Activated CD4-positive, alpha-beta T cell treated with anti-CD3 and anti-CD28 coated beads, Interleukin-2, amount 10 ng/mL, durations not matched to agents 7 days and 5 days (primary cell): ENCODE data around the gene SYT2. TPM values are rescaled to one million over a fixed set of nuclear protein-coding genes. Genes with fewer than 3 reads are reported as not detected.
A peak's percentile ranks its signal among the peaks of the same experiment; 100 is the strongest.

ENCODE experiments used
- CTCF ChIA-PET: fragments of 350-600 bp; sonication (Branson Sonifier 250); formaldehyde crosslinking; loops from one replicate; lab custom pipeline; 2021; ENCODE audit warnings: antibody characterized with exemption; lab: Charles Lee
- POLR2A ChIA-PET: fragments of 350-600 bp; sonication (Branson Sonifier 250); formaldehyde crosslinking; loops from one replicate; lab custom pipeline; 2021; ENCODE audit warnings: antibody characterized with exemption; lab: Charles Lee
- DNase-seq: peaks from one replicate; pipeline ENCODE4 v3.0.0-alpha.2; 2020
- H3K27ac Mint-ChIP-seq: one replicate; pipeline ENCODE4 v1.8.0; 2021; ENCODE audit warnings: mild to moderate bottlenecking, moderate library complexity, mixed read lengths
- H3K27me3 Mint-ChIP-seq: one replicate; pipeline ENCODE4 v1.8.0; 2021; ENCODE audit warnings: mixed read lengths
- H3K36me3 Mint-ChIP-seq: one replicate; pipeline ENCODE4 v1.8.0; 2021; ENCODE audit warnings: low read depth, mixed read lengths
- H3K4me1 Mint-ChIP-seq: one replicate; pipeline ENCODE4 v1.8.0; 2021; ENCODE audit warnings: mixed read lengths
- H3K4me3 Mint-ChIP-seq: one replicate; pipeline ENCODE4 v1.8.0; 2021; ENCODE audit warnings: mild to moderate bottlenecking, moderate library complexity, mixed read lengths
- H3K9me3 Mint-ChIP-seq: one replicate; pipeline ENCODE4 v1.8.0; 2021; ENCODE audit warnings: mixed read lengths
- total RNA-seq, 2 experiments: library from RNA; stranded (reverse); gene quantifications; one replicate each; pipeline ENCODE4 v1.2.3, GENCODE V29; 2021

The SYT2 gene
- total RNA-seq, 2 experiments from 2014 or later = not detected

DNA sequence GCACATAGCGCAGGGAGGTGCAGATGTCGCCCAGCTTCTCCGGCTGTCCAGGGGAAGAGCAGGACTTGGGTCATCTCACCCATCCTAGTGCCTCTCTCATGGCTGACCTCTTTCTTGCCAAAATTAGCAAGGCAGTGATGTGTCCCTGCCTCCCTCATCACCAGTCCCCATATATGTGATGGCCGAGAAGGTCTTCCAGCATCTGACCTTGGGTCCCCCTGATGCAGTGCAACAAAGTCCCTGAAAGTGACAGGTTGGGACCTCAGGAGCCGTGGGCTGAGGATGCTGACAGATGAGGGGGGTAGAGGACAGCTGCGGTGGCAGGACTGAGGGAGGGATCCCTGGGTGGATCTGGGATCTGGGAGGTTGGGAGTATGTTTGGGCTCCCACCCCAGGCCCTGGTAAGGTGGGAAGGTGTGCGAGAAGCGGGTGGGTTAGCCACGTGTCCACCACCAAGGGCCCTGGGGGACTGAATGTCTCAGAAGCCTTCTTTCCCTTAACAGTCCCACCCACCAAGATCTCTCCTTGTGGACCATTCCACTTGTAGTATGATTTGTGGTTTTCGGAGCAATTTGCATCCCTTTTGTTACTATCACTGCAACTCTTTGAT lies 109.7 kb downstream of the SYT2 start:
- H3K36me3 Mint-ChIP-seq = no peaks in the 10 kb centered on the region
- no peak overlapping the region for H3K4me3 Mint-ChIP-seq
- CTCF ChIA-PET = interaction anchor here (1.3 kb wide), 1 partner anchor 35 kb away, joined by 3 read pairs; no protein-coding TSS in a partner anchor
- H3K27ac Mint-ChIP-seq = no peak overlapping the region
- H3K27me3 Mint-ChIP-seq = no peaks in the 10 kb centered on the region
- H3K9me3 Mint-ChIP-seq = no peaks in the 10 kb centered on the region
- POLR2A ChIA-PET = no interaction called here
- peaks cover 1% of the 10 kb centered on the region for H3K4me1 Mint-ChIP-seq
- DNase-seq = no peak

DNA sequence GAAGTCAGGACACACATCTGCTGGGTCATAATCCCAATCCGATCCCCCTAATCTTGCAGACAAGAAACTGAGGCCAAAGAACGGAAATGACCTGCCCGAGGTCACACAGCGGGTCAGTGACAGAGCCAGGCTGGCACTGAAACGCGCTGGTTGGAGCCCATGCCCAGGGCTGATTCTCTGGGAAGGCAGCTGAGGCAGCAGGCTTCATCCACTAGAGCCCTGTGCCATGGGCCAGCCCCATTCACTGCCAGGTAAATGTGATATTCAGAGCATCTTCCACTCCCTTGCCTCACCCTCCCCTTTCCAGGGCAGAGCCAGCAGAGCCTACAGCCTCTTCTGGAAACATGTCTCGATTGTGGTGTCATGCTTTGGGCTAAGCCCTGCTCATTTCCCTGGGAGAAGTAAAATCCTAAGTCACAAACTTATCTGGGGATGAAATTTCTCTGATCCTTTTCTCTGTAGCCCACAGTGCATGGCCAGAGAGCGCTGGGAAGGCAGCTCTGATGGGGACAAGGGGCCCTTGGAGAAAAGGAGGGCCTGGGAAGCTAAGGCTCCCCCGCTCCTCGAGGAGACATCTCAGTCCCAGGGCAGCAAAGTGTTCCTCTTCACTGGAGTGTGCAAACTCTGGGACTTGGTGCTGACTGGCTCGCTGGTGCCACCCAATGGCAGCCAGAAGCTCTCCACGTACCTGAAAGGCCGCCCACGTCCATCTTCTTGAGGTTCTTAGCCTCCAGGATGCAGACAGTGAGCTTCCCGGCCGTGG lies 110.4 kb downstream of the SYT2 start:
- peak; percentile 39 for DNase-seq
- CTCF ChIA-PET = interaction anchor here (1.3 kb wide), 1 partner anchor 34 kb away, joined by 3 read pairs; no protein-coding TSS in a partner anchor
- Mint-ChIP-seq H3K4me1 (peaks cover 1% of the 10 kb centered on the region), H3K9me3 (no peaks in the 10 kb centered on the region), H3K4me3 (no peak overlapping the region), H3K27me3 (no peaks in the 10 kb centered on the region), H3K27ac (no peak overlapping the region), H3K36me3 (no peaks in the 10 kb centered on the region)
- POLR2A ChIA-PET = no interaction called here

DNA sequence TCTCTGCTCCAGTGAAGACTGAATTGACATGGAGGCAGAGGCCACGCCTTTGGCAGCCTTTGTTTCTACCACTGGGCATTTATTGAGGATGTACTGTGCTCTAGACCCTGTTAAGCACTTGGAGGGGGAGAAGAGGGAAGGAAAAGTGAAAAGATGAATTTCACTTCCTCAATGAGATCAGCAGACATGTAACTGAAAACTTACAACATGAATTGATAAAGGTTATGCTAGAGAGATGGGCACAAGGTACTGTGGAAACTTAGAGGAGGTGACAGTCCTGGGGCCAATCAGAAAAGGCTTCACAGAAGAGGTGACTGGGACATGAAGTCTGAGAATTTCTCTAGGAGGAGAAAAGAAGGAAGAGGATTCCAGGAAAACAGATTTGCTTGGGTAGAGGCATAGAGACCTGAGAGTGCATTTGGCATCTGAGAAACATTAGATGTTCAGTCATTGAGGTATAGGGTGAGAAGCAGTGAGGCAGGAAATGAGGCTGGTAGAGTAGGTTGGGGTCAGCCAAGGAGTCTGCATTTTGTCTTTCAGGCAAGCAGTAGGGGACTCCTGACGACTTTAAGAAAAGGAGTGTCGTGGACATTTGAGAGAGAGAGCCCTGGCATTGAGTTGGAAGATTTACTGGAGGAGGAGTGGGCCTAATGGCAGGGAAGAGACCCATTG lies 113.0 kb downstream of the SYT2 start:
- Mint-ChIP-seq H3K36me3 (no peaks in the 10 kb centered on the region), H3K4me3 (no peak overlapping the region), H3K27ac (no peak overlapping the region), H3K4me1 (no peaks in the 10 kb centered on the region), H3K27me3 (no peaks in the 10 kb centered on the region), H3K9me3 (no peaks in the 10 kb centered on the region)
- DNase-seq = no peak
- POLR2A ChIA-PET = no interaction called here
- CTCF ChIA-PET = no interaction called here

DNA sequence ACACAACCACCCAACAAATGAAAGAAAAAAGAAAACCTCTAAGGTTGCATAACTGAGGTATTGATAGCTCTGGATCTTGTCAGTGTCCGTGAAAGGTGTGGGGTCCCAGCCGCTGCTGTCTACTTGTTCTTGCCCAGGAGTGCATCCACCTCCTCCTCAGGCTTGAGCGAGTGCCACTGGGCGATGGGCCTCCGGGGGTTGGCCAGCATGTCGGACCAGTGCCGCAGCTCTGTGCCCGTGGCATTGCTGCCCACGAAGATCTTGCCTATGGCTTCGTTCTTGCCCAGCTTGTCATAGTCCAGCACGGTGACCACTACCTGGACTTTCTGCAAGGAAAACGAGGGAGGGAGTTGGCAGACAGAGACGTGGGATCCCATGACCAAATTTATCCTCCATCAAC lies 113.6 kb downstream of the SYT2 start:
- CTCF ChIA-PET = no interaction called here
- POLR2A ChIA-PET = no interaction called here
- no peaks in the 10 kb centered on the region for H3K27me3 Mint-ChIP-seq

DNA sequence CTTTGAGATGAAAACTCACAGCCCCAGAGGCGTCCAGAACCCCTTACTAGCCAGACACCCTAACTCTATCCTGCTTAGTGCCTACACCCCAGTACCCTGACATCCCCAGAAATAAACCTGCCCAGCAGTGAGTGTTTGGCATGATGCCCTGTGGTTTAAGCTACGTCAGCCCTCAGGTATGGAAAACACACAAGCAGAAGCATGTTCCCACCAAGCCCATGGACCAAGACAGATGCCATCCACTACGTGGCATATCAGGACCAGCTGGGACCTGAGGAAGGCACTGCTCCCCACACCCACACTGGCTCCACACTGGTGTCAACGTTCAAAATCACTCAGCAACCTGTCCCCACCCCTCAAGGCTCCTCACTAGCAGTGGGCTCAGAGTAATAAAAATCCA lies 116.4 kb downstream of the SYT2 start:
- Mint-ChIP-seq H3K4me1 (no peaks in the 10 kb centered on the region), H3K9me3 (no peaks in the 10 kb centered on the region), H3K4me3 (no peak overlapping the region), H3K27me3 (no peaks in the 10 kb centered on the region), H3K36me3 (no peaks in the 10 kb centered on the region), H3K27ac (no peak overlapping the region)
- ChIA-PET POLR2A (no interaction called here), CTCF (no interaction called here)
- DNase-seq = no peak

More for the DNA sequence above, 113.6 kb downstream of the SYT2 start:
- H3K36me3 Mint-ChIP-seq = no peaks in the 10 kb centered on the region
- no peak overlapping the region for H3K27ac Mint-ChIP-seq
- H3K9me3 Mint-ChIP-seq = no peaks in the 10 kb centered on the region
- no peaks in the 10 kb centered on the region for H3K4me1 Mint-ChIP-seq
- no peak overlapping the region for H3K4me3 Mint-ChIP-seq
- DNase-seq = no peak

DNA sequence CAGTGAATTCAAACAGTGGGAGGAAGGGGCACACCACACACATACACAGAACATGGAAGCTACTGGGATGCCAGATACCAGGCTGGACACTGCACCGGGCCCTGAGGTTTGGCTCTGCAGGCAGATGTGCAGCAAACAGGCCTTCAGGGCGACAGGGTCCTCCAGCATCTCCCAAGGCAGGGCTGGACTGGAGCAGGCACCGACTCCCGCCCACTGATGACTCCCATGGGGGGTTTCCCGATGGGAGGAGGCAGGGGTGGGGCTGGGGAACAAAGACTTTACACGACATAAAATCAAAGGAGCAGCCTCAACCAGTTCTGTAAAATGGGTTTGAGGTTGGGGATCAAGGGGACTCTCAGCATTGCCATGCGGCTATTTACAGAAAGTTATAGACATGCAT lies 118.1 kb downstream of the SYT2 start:
- Mint-ChIP-seq H3K27me3 (no peaks in the 10 kb centered on the region), H3K27ac (no peak overlapping the region), H3K4me1 (no peaks in the 10 kb centered on the region), H3K4me3 (no peak overlapping the region), H3K36me3 (no peaks in the 10 kb centered on the region), H3K9me3 (no peaks in the 10 kb centered on the region)
- ChIA-PET POLR2A (no interaction called here), CTCF (no interaction called here)
- DNase-seq = no peak

DNA sequence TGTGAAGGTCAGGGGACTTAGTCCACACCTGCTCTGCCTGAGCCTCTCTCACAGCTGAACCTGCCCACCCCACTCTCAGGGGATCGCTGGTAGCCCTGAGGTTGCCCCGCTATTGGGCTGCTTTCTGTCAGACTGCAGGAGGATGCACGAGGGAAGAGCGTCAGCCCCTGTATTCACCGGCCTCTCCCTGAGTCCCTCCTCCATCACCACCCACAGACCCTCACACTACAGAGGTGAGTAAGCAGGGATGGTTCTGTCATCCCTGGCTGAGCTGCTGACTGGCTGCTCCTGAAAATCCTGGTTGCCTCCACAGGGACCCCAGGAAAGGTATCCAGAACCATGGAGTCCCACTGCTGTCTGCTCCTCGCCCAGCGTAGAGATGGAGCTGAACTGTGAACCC lies 118.7 kb downstream of the SYT2 start:
- Mint-ChIP-seq H3K9me3 (no peaks in the 10 kb centered on the region), H3K4me1 (peaks cover under 1% of the 10 kb centered on the region), H3K4me3 (no peak overlapping the region), H3K36me3 (no peaks in the 10 kb centered on the region), H3K27ac (no peak overlapping the region), H3K27me3 (no peaks in the 10 kb centered on the region)
- no peak for DNase-seq
- CTCF ChIA-PET = no interaction called here
- POLR2A ChIA-PET = no interaction called here

DNA sequence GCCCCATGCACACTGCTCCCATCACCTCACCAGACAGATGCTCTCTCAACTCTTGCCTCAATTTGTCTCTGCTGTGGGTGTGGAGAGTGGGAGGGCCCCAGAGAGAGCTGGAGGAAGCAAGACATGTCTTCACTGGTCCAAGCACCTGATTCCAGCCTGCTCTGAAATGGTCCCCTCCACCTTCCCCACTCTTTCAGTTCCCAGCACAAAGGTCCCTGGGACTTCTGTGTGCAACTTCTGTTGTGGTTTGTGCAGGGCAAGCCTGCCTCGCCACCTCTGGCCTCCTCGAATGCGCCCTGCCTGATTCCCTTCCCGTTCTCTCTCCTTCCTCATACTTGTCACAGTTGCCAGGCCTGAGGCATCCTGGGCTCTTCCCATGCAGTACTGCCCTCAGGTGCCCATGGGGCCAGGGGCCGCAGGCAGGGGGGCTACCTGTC lies 119.3 kb downstream of the SYT2 start:
- no peaks in the 10 kb centered on the region for H3K36me3 Mint-ChIP-seq
- no peaks in the 10 kb centered on the region for H3K27me3 Mint-ChIP-seq
- ChIA-PET POLR2A (no interaction called here), CTCF (no interaction called here)
- H3K4me3 Mint-ChIP-seq = no peak overlapping the region
- no peak for DNase-seq
- H3K27ac Mint-ChIP-seq = peak overlapping the region; percentile 72
- H3K4me1 Mint-ChIP-seq = peaks cover 4% of the 10 kb centered on the region
- no peaks in the 10 kb centered on the region for H3K9me3 Mint-ChIP-seq

DNA sequence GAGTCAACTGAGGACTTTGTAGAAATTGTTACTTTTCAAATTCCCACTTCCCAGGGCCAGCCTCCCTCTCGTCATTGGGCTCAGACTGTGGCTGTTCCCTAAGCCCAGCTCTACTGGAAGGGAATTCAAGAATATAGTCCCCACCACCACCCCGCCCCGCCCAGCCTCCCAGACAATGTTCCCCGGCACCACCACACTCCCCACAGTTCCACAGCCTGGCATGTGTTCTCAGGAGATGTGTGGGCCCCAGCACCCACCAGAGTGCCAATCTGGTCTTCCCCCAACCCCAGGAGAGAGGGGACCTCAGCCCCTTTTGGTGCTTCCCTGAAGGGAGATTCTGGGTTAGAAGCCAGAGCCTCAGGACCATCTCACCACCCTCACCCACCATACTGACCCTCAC lies 120.1 kb downstream of the SYT2 start:
- CTCF ChIA-PET = interaction anchor here (1.3 kb wide), 1 partner anchor 12 kb away, joined by 4 read pairs; no protein-coding TSS in a partner anchor

DNA sequence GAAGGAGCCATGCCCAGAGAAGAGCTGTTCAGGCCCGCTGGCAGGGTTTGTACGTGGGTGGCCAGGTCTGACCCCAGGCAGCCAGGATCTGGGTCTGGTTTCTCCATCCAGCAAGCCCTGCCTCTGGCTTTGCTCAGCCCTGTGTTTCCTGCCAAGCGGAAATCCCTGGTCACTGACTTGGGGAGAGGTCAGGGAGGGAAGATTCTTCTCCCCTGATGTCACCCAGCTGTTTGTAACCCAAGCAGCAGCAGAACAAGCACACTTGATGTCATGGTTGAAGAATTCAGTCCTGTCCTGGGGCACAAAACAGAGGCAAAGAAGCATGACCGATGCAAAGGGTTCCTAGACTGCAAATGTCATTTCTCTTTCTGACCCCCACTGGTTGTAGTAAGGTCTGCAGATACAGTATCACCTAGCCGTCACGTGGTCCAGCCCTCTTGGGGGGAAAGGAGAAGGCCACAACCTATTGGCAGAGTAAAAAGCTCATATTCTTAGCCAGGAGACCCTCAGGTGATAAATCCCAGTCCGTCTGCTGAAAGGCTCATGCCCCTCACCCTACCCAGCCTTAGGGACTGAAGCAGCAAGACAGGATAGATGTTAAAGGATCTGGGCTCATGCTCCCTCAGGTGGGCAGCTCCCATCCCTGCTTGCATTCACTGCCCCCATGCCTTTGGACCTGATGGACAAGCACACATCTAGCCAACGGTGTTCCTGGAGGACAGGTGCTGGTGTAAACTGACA lies 120.9 kb downstream of the SYT2 start:
- Mint-ChIP-seq H3K27ac (no peak overlapping the region), H3K27me3 (no peaks in the 10 kb centered on the region), H3K4me3 (no peak overlapping the region), H3K9me3 (no peaks in the 10 kb centered on the region), H3K4me1 (peaks cover 4% of the 10 kb centered on the region), H3K36me3 (no peaks in the 10 kb centered on the region)
- CTCF ChIA-PET = interaction anchor here (1.0 to 1.3 kb wide), 2 partner anchors 11 to 27 kb away, joined by 3 to 4 read pairs; no protein-coding TSS in a partner anchor
- DNase-seq = no peak
- POLR2A ChIA-PET = no interaction called here

More for the DNA sequence above, 120.1 kb downstream of the SYT2 start:
- POLR2A ChIA-PET = no interaction called here
- no peaks in the 10 kb centered on the region for H3K36me3 Mint-ChIP-seq
- no peak overlapping the region for H3K27ac Mint-ChIP-seq
- H3K9me3 Mint-ChIP-seq = no peaks in the 10 kb centered on the region
- DNase-seq = no peak
- H3K4me1 Mint-ChIP-seq = peaks cover 4% of the 10 kb centered on the region
- no peak overlapping the region for H3K4me3 Mint-ChIP-seq
- H3K27me3 Mint-ChIP-seq = no peaks in the 10 kb centered on the region

DNA sequence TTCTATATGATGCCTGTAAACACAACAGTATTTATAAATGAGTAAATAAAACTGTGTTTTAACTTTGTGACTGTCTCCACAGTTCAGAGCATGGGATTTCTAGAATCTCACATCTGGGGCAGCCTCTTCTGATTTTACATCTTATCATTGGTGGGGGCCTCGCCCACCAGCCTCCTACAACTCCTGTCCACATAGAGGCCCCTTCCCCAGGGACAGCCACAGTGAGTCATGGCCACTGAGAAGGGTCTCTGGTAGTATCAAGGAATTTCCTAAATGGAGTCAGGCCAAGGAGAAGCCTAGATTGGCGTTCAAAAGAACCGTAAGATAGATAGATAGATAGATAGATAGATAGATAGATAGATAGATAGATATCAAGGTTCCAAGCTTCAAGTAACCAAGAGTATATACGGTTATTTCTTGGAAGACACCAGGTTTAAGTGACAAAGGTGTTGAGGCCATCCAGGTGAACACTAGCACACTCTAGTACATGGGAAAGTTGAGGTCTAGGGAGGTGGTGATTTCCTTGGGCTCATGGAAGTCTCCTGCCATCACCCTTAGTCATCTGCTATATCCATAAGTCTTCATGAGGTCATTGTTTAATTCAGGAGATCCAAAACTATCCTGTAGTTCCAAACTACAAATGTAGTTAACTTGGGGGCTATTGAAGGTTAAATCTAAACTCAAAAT lies 121.6 kb downstream of the SYT2 start:
- Mint-ChIP-seq H3K27ac (no peak overlapping the region), H3K36me3 (no peaks in the 10 kb centered on the region), H3K4me1 (peaks cover 4% of the 10 kb centered on the region), H3K4me3 (no peak overlapping the region), H3K9me3 (no peaks in the 10 kb centered on the region), H3K27me3 (no peaks in the 10 kb centered on the region)
- CTCF ChIA-PET = interaction anchor here (1.0 kb wide), 1 partner anchor 27 kb away, joined by 3 read pairs; no protein-coding TSS in a partner anchor
- no peak for DNase-seq
- POLR2A ChIA-PET = no interaction called here

DNA sequence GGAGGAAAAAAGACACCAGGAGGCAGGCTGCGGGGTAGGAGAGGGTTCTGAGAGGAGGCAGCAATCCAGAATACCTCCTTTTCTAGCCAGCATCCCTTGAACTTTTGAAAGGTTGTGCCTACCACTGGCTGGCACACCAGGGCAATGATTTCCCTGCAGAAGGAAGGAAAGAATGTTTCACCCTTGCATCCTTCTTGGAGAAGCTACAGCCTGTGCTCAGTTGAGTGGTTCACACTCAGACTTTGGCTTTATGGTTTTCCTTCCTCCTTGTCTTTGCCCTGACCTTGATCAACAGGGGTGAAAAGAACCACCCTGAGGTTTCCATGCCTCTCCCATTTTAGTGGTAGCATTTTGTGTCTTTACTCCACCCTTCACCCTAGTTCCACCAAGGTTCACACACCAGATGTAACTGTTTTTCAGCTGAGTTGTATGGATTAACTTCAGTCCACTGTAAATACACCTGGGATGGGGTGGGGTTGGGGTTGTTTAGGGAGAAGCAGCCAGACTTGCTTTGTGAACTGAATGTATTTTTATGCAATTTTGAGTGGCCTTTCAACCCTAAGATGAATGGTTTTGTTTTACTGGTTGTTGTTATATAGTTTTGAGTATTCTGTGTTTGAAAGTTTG lies 122.3 kb downstream of the SYT2 start:
- no peaks in the 10 kb centered on the region for H3K36me3 Mint-ChIP-seq
- no peak overlapping the region for H3K27ac Mint-ChIP-seq
- no peak for DNase-seq
- H3K4me3 Mint-ChIP-seq = no peak overlapping the region
- H3K9me3 Mint-ChIP-seq = no peaks in the 10 kb centered on the region
- ChIA-PET POLR2A (no interaction called here), CTCF (no interaction called here)
- no peaks in the 10 kb centered on the region for H3K27me3 Mint-ChIP-seq
- peaks cover 4% of the 10 kb centered on the region for H3K4me1 Mint-ChIP-seq
